Heart right ventricle (tissue), 16 donors: ENCODE data around the gene PMM2. TPM values are rescaled to one million over a fixed set of nuclear protein-coding genes. Genes with fewer than 3 reads are reported as not detected.

Experiments used
- ATAC-seq, 8 donors: fragments of 200-7000 bp; cut with Tn5 transposase; one replicate each; pipeline ENCODE4 v1.9.1; 2020; ENCODE audit warnings: mild to moderate bottlenecking in 8 of 8, moderate library complexity in 8 of 8, moderate number of reproducible peaks in 1 of 8
- DNase-seq, 2 donors: peaks; one replicate each; pipeline ENCODE4 v3.0.0-alpha.2; 2020
- H3K27ac ChIP-seq, 10 donors: fragments of 200-600 bp; sonication (generic) in 2 of 10; one replicate each; pipeline versions ENCODE4 v1.5.0 to v1.8.0; 2020 to 2022; ENCODE audit warnings: mild to moderate bottlenecking in 3 of 10
- H3K27me3 ChIP-seq, 7 donors: fragments of 200-600 bp; one replicate each; pipeline ENCODE4 v1.8.0; 2021 to 2022; ENCODE audit warnings: mild to moderate bottlenecking in 2 of 7
- H3K36me3 ChIP-seq, 9 donors: fragments of 200-600 bp; sonication (generic) in 1 of 9; one replicate each; pipeline versions ENCODE4 v1.5.0 to v1.8.0; 2020 to 2022; ENCODE audit warnings: mild to moderate bottlenecking in 2 of 9
- H3K4me1 ChIP-seq, 9 donors: fragments of 200-600 bp; sonication (generic) in 1 of 9; one replicate each; pipeline versions ENCODE4 v1.5.0 to v1.8.0; 2020 to 2022; ENCODE audit warnings: mild to moderate bottlenecking in 4 of 9
- H3K4me3 ChIP-seq, 10 donors: fragments of 200-600 bp; sonication (generic) in 2 of 10; one replicate each; pipeline versions ENCODE4 v1.5.0 to v1.8.0; 2020 to 2022; ENCODE audit warnings: mild to moderate bottlenecking in 7 of 10, moderate library complexity in 2 of 10
- H3K9me3 ChIP-seq, 11 donors: fragments of 200-600 bp in 10 of 11; sonication (generic) in 2 of 11; one replicate each; pipeline versions ENCODE4 v1.5.0 to v1.8.0; 2013 to 2022; ENCODE audit warnings: mild to moderate bottlenecking in 2 of 11, control low read depth in 1 of 11, moderate library complexity in 1 of 11
- CTCF ChIP-seq, 9 donors: fragments of 200-600 bp; sonication (generic) in 2 of 9; IDR thresholded peaks; one replicate each; pipeline versions ENCODE4 v1.5.0 to v1.8.0; 2021 to 2022; ENCODE audit warnings: antibody characterized with exemption in 9 of 9, mild to moderate bottlenecking in 5 of 9, moderate library complexity in 1 of 9
- WGBS, 2 donors: extraction: QIAGEN DNeasy Blood & Tissue Kit; methylation state at CpG; one replicate each; pipeline ENCODE4 v1.1.7; 2013; ENCODE audit warnings: inconsistent platforms in 1 of 2; 5-methylcytosine and 5-hydroxymethylcytosine counted together
- intact Hi-C, 10 donors: fragments of 100-400 bp; cut with DNase I; formaldehyde crosslinking; loops; one replicate each; pipeline versions ENCODE4 v1.11.1 to v1.14.2; 2022
- polyA plus RNA-seq, 2 donors: library from polyadenylated mRNA; stranded (reverse); fragments of 200-250 nt; gene quantifications; one replicate each; pipeline ENCODE4 v1.2.3, GENCODE V29; 2013
- total RNA-seq, 10 donors: library from RNA; stranded (reverse); fragmentation: NEBNext Ultra II Directional in 3 of 10; extraction: Animal tissue kit (Norgen Biotek cat#: 25700) in 3 of 10; gene quantifications; one replicate each; pipeline versions ENCODE4 v1.2.1 to v1.2.4, GENCODE V29; 2021 to 2023
- donor health status: Arrhythmogenic right ventricular cardiomyopathy.
- donor health status: ischemic (EF 13 %, LVEDD 7.1; RV severe dilation, severe dysfunction).
- donor health status: healthy with polysubstance abuse.
- donor health status: DM: no; HTN: yes; CAD: no.
- donor health status: DM: no; HTN: no; CAD: no.
- donor health status: ischemic (EF 25% LVEDD 6.9; RV normal size, moderate dysfunction).
- donor health status: ischemic (EF 25% LVEDD 5.7; RV mildly dilated, moderate dysfunction).
- donor health status: healthy.
- donor health status: DM: yes; HTN: yes; CAD: no.
- donor health status: Ischemic cardiomyopathy.
- donor health status: ischemic (EF 35%, LVEDD 5.7; RV mildly dilated, moderate dysfunction).
- donor health status: nonischemic (EF 11% LVEDD 7.7; RV severe dilation, severe dysfunction).
- donor health status: DM: yes; HTN: yes; CAD: no.
- donor health status: PGD.
- donor health status: ischemic (EF 29% LVEDD 5.4; RV normal size, mild dysfunction).
- donor health status: nonischemic (EF 23%, LVEDD 6.1; RV moderate dilation, normal function).

Gene PMM2
- total and polyA plus RNA-seq, 12 donors, result 9.4 to 25.9 (median 13.9) TPM

- H3K27ac ChIP-seq, result no peak overlapping the region
- no peak overlapping the region for H3K4me3 ChIP-seq
- no peaks in the 10 kb centered on the region for H3K4me1 ChIP-seq
- TF ChIP-seq CTCF (IDR thresholded peaks at IDR 0.05), result no peak
- H3K27me3 ChIP-seq, result no peaks in the 10 kb centered on the region
- H3K36me3 ChIP-seq, result peaks cover 0 to 37% (median 2%) of the 10 kb centered on the region in 9 donors
- H3K9me3 ChIP-seq, result no peaks in the 10 kb centered on the region
- intact Hi-C loops, result no loop called here
- WGBS, 2 donors, result 85 to 87% methylated on average over 6 of the region's 6 CpGs
- DNase-seq, result no peak
- peak in 1 of 8 donors; percentile 28 for ATAC-seq
Measured at GRCh38 chr16:8761078-8761477, 36.6 kb upstream of the PMM2 start.

- DNase-seq (no peak), ATAC-seq (no peak)
- peaks cover 0 to 38% (median 4%) of the 10 kb centered on the region in 9 donors for H3K36me3 ChIP-seq
- no peak overlapping the region for H3K27ac ChIP-seq
- no peaks in the 10 kb centered on the region for H3K4me1 ChIP-seq
- H3K9me3 ChIP-seq, result no peaks in the 10 kb centered on the region
- no peaks in the 10 kb centered on the region for H3K27me3 ChIP-seq
- intact Hi-C loops, result no loop called here
- H3K4me3 ChIP-seq, result no peak overlapping the region
- 91 to 94% methylated on average over 4 of the region's 4 CpGs for WGBS, 2 donors
- no peak for TF ChIP-seq CTCF (IDR thresholded peaks at IDR 0.05)
Measured at GRCh38 chr16:8762254-8762653, 35.4 kb upstream of the PMM2 start.

- no peaks in the 10 kb centered on the region for H3K27me3 ChIP-seq
- ATAC-seq (no peak), DNase-seq (no peak)
- H3K36me3 ChIP-seq, result peaks cover 0 to 34% (median 4%) of the 10 kb centered on the region in 9 donors
- TF ChIP-seq CTCF (IDR thresholded peaks at IDR 0.05), result no peak
- intact Hi-C loops, result no loop called here
- H3K4me3 ChIP-seq, result no peak overlapping the region
- H3K27ac ChIP-seq, result no peak overlapping the region
- 95 to 99% methylated on average over 3 of the region's 3 CpGs for WGBS, 2 donors
- H3K9me3 ChIP-seq, result no peaks in the 10 kb centered on the region
- H3K4me1 ChIP-seq, result no peaks in the 10 kb centered on the region
Measured at GRCh38 chr16:8763083-8763482, 34.6 kb upstream of the PMM2 start.

- DNase-seq (no peak), ATAC-seq (no peak)
- Histone ChIP-seq H3K4me3 (no peak overlapping the region), H3K27me3 (no peaks in the 10 kb centered on the region), H3K27ac (no peak overlapping the region), H3K4me1 (no peaks in the 10 kb centered on the region), H3K9me3 (no peaks in the 10 kb centered on the region), H3K36me3 (peaks cover 0 to 39% (median 4%) of the 10 kb centered on the region in 9 donors)
- 71 to 73% methylated on average over 10 of the region's 10 CpGs for WGBS, 2 donors
- no peak for TF ChIP-seq CTCF (IDR thresholded peaks at IDR 0.05)
- intact Hi-C loops, result no loop called here
Measured at GRCh38 chr16:8763899-8764298, 33.7 kb upstream of the PMM2 start.
